CD4-positive, CD25-positive, alpha-beta regulatory T cell (primary cell): Measurements from ENCODE around the gene ZFPM1. TPM values are rescaled to one million over a fixed set of nuclear protein-coding genes. Genes with fewer than 3 reads are reported as not detected.

Experiments used
- ATAC-seq, 2 donors: fragments of 150-1000 bp; cut with Tn5 transposase; one replicate each; pipeline ENCODE4 v1.10.0; 2021; ENCODE audit warnings: low read depth in 2 of 2, moderate number of reproducible peaks in 2 of 2, moderate library complexity in 1 of 2
- DNase-seq, 3 donors: peaks; one replicate each; pipeline versions ENCODE4 v3.0.0 to v3.0.0-alpha.2; 2012 to 2022; ENCODE audit warnings: mixed read lengths in 1 of 3
- H3K27ac ChIP-seq: one replicate; pipeline ENCODE4 v1.7.0; 2013; ENCODE audit warnings: mild to moderate bottlenecking, low read length; ENCODE audit not compliant: insufficient read depth, poor library complexity, severe bottlenecking
- H3K27me3 ChIP-seq: one replicate; pipeline ENCODE4 v1.7.0; 2013; ENCODE audit warnings: low read length; ENCODE audit not compliant: control insufficient read depth, insufficient read depth
- H3K36me3 ChIP-seq: one replicate; pipeline ENCODE4 v1.7.0; 2013; ENCODE audit warnings: mild to moderate bottlenecking, low read length, moderate library complexity; ENCODE audit not compliant: control insufficient read depth, insufficient read depth
- H3K4me1 ChIP-seq: 2 replicates; pipeline ENCODE4 v1.7.0; 2013; ENCODE audit warnings: mild to moderate bottlenecking, low read length; ENCODE audit not compliant: insufficient read depth, control insufficient read depth, poor library complexity, severe bottlenecking
- H3K4me3 ChIP-seq: one replicate; pipeline ENCODE4 v1.7.0; 2013; ENCODE audit warnings: low read depth, mild to moderate bottlenecking, low read length, moderate library complexity
- H3K9me3 ChIP-seq, 2 experiments: 1 replicate in 1 of 2; 2 replicates in 1 of 2; pipeline ENCODE4 v1.7.0; 2013; ENCODE audit warnings: low read length in 2 of 2, mild to moderate bottlenecking in 1 of 2, moderate library complexity in 1 of 2; ENCODE audit not compliant: control insufficient read depth in 2 of 2
- H3K27ac Mint-ChIP-seq, 3 donors: one replicate each; pipeline ENCODE4 v1.8.0; 2020 to 2022; ENCODE audit warnings: mild to moderate bottlenecking in 3 of 3, mixed read lengths in 3 of 3, moderate library complexity in 2 of 3
- H3K27me3 Mint-ChIP-seq: one replicate; pipeline ENCODE4 v1.8.0; 2022; ENCODE audit warnings: mild to moderate bottlenecking, mixed read lengths
- H3K36me3 Mint-ChIP-seq: one replicate; pipeline ENCODE4 v1.8.0; 2020; ENCODE audit warnings: mixed read lengths
- H3K4me1 Mint-ChIP-seq, 4 donors: one replicate each; pipeline ENCODE4 v1.8.0; 2020 to 2022; ENCODE audit warnings: mixed read lengths in 4 of 4, mild to moderate bottlenecking in 1 of 4
- H3K4me3 Mint-ChIP-seq, 4 donors: one replicate each; pipeline ENCODE4 v1.8.0; 2020 to 2022; ENCODE audit warnings: mild to moderate bottlenecking in 4 of 4, mixed read lengths in 4 of 4, moderate library complexity in 3 of 4
- H3K9me3 Mint-ChIP-seq, 7 donors: one replicate each; pipeline ENCODE4 v1.8.0; 2020 to 2022; ENCODE audit warnings: mixed read lengths in 7 of 7, mild to moderate bottlenecking in 3 of 7, moderate library complexity in 2 of 7
- polyA plus RNA-seq, 4 donors: library from polyadenylated mRNA; unstranded; fragments of 300-500 nt; fragmentation: Illumina TruSeq; gene quantifications; one replicate each; pipeline ENCODE4 v1.2.3, GENCODE V29; 2021
- total RNA-seq: library from RNA; stranded (reverse); gene quantifications from one replicate; pipeline ENCODE4 v1.2.3, GENCODE V29; 2022

Gene ZFPM1
- total and polyA plus RNA-seq, 5 donors from 2014 or later: 0.07 to 30.2 (median 0.16) TPM

GRCh38 chr16:88461331-88462269 is 8.5 kb downstream of the ZFPM1 start:
- no peak for DNase-seq
- H3K4me1 Mint-ChIP-seq: peaks cover 6 to 91% (median 36%) of the 10 kb centered on the region in 4 donors

GRCh38 chr16:88462396-88462795 is 9.3 kb downstream of the ZFPM1 start:
- H3K27ac ChIP-seq: peak overlapping the region; percentile 41
- no peaks in the 10 kb centered on the region for H3K9me3 ChIP-seq
- ATAC-seq: no peak
- H3K36me3 Mint-ChIP-seq: no peaks in the 10 kb centered on the region
- peaks cover 0 to 2% (median 0%) of the 10 kb centered on the region in 7 donors for H3K9me3 Mint-ChIP-seq
- peak overlapping the region in 2 of 4 donors; percentile 44 to 64 for H3K4me3 Mint-ChIP-seq
- H3K4me1 ChIP-seq: peaks cover 92% of the 10 kb centered on the region
- no peak overlapping the region for H3K4me3 ChIP-seq
- peaks cover 7 to 91% (median 36%) of the 10 kb centered on the region in 4 donors for H3K4me1 Mint-ChIP-seq
- H3K27ac Mint-ChIP-seq: peak overlapping the region; percentile 51 to 94 (median 77)
- DNase-seq: no peak
- H3K27me3 ChIP-seq: no peaks in the 10 kb centered on the region
- no peaks in the 10 kb centered on the region for H3K27me3 Mint-ChIP-seq
- no peaks in the 10 kb centered on the region for H3K36me3 ChIP-seq

More at GRCh38 chr16:88461331-88462269, 8.5 kb downstream of the ZFPM1 start:
- peaks cover 92% of the 10 kb centered on the region for H3K4me1 ChIP-seq
- no peak for ATAC-seq
- Mint-ChIP-seq H3K27ac (peak overlapping the region; percentile 80 to 84 (median 83)), H3K36me3 (no peaks in the 10 kb centered on the region), H3K27me3 (no peaks in the 10 kb centered on the region), H3K9me3 (peaks cover 0 to 2% (median 0%) of the 10 kb centered on the region in 7 donors), H3K4me3 (peak overlapping the region in 3 of 4 donors; percentile 8 to 64 (median 33))
- H3K27ac ChIP-seq: peak overlapping the region; percentile 41
- no peak overlapping the region for H3K4me3 ChIP-seq
- no peaks in the 10 kb centered on the region for H3K36me3 ChIP-seq
- no peaks in the 10 kb centered on the region for H3K27me3 ChIP-seq
- H3K9me3 ChIP-seq: no peaks in the 10 kb centered on the region

DNA sequence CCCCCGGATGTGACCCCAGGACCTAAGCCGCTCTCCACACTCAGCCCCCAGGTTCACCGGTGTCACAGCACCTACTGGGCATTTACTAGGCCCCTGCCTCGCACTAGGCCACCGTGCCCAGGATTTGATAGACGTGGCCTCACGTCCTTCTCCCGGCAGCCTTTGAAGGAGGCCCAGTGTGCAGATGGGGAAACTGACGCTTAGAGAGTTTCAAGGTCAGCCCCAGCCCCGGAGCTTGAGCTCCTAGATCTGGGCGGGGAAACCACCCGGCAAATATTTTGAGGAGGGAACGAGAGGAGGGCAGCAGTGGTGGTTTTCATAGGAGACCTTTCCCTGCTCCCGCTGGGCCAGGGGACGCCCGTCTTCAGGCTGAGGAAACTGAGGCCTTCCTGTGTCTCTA is 10.3 kb downstream of the ZFPM1 start:
- Mint-ChIP-seq H3K36me3 (no peaks in the 10 kb centered on the region), H3K27ac (peak overlapping the region; percentile 40 to 77 (median 42)), H3K9me3 (peaks cover 0 to 2% (median 0%) of the 10 kb centered on the region in 7 donors)

DNA sequence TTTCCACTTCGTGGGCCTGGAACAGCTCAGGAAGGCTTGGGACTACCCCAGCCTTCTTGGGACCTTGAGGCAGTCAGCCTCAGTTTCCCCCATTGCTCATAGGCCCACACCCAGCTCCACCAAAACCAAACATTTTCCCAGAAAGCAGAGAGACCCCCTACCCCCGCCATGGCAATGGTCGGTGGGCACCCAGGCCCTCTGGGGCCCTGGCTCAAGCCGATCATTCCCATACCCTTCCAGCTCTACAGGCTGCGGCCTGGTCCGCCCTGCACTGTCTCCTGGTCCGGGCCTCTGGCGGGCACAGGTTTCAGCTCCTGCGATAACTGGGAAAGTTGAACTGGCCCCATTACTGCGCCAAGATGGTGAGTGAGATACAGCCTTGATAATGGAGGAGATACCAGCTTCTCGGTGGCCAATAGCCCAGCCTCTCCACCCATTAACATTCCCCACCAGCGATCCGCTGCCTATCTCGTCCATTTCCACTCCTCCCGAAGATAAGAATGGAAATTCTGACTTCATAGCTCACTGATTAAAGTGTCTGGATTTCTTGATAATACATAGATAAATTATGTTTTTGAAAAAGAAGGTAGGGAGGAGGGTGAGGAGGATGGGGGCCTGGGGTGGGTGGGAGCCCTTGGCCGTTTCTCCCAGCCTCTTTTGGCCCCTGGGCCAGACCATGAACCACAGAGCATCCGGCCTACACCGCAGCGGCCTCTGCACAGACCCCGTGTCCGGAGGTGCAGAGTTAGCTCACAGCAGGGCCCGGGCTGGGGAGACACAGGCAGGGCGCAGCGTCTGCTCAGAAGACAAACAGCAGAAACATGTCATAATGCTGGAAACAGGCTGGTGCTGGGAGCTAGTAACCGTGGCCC is 11.6 kb downstream of the ZFPM1 start:
- H3K27me3 ChIP-seq: no peaks in the 10 kb centered on the region
- Mint-ChIP-seq H3K36me3 (no peaks in the 10 kb centered on the region), H3K4me3 (peak overlapping the region; percentile 61 to 82 (median 68)), H3K9me3 (peaks cover 0 to 5% (median 0%) of the 10 kb centered on the region in 7 donors), H3K27ac (peak overlapping the region; percentile 88 to 97 (median 94)), H3K4me1 (peaks cover 11 to 90% (median 33%) of the 10 kb centered on the region in 4 donors), H3K27me3 (no peaks in the 10 kb centered on the region)
- H3K4me1 ChIP-seq: peaks cover 92% of the 10 kb centered on the region
- H3K9me3 ChIP-seq: no peaks in the 10 kb centered on the region
- peak overlapping the region; percentile 80 for H3K27ac ChIP-seq
- ATAC-seq (peak in 1 of 2 donors; percentile 25), DNase-seq (peak in 1 of 3 donors; percentile 48)
- H3K36me3 ChIP-seq: no peaks in the 10 kb centered on the region
- no peak overlapping the region for H3K4me3 ChIP-seq

More for the DNA sequence above, 10.3 kb downstream of the ZFPM1 start:
- Histone ChIP-seq H3K36me3 (no peaks in the 10 kb centered on the region), H3K27me3 (no peaks in the 10 kb centered on the region), H3K27ac (peak overlapping the region; percentile 14), H3K9me3 (no peaks in the 10 kb centered on the region), H3K4me3 (no peak overlapping the region), H3K4me1 (peaks cover 92% of the 10 kb centered on the region)
- ATAC-seq (no peak), DNase-seq (no peak)
- Mint-ChIP-seq H3K4me1 (peaks cover 7 to 89% (median 33%) of the 10 kb centered on the region in 4 donors), H3K4me3 (no peak overlapping the region), H3K27me3 (no peaks in the 10 kb centered on the region)

DNA sequence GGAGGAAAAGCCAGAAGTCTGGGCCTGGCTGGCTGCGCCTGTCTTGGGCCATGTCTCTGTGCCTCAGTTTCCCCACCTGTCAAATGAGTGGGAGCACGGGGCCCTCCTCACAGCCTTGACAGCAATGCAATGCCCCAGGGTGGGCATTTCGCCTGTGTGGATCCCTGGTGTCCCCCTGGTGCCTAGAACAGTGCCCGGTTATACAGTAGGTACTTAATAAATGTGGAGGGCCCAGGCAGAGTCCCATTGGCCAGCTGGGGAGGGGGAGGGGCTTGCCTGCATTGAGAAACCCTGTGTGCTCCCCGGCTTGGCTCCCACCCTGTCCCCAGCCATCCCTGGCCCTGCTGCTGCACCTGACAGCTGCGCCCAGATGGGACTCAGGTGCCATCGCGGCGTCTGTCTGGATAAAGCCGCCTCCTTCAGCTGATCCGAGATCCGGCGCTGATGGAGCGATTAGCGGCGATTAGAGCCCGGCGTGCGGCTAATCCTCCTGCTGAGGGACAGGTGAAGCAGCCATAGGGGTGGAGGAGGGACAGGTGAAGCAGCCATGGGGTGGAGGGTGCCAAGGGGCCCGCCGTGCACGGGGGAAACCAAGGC is 12.4 kb downstream of the ZFPM1 start:
- Histone ChIP-seq H3K27me3 (no peaks in the 10 kb centered on the region), H3K9me3 (no peaks in the 10 kb centered on the region), H3K36me3 (no peaks in the 10 kb centered on the region), H3K27ac (peak overlapping the region; percentile 80), H3K4me1 (peaks cover 91% of the 10 kb centered on the region), H3K4me3 (no peak overlapping the region)
- ATAC-seq (no peak), DNase-seq (no peak)
- H3K9me3 Mint-ChIP-seq: peaks cover 0 to 8% (median 0%) of the 10 kb centered on the region in 7 donors
- peaks cover 5% of the 10 kb centered on the region for H3K27me3 Mint-ChIP-seq
- H3K4me1 Mint-ChIP-seq: peaks cover 12 to 89% (median 34%) of the 10 kb centered on the region in 4 donors
- peak overlapping the region; percentile 88 to 94 (median 93) for H3K27ac Mint-ChIP-seq
- H3K36me3 Mint-ChIP-seq: no peaks in the 10 kb centered on the region
- H3K4me3 Mint-ChIP-seq: peak overlapping the region; percentile 64 to 93 (median 76)

- peak overlapping the region; percentile 80 for H3K27ac ChIP-seq
Observed at GRCh38 chr16:88466175-88466862, 13.2 kb downstream of the ZFPM1 start.

More at GRCh38 chr16:88466175-88466862, 13.2 kb downstream of the ZFPM1 start:
- peak in 1 of 3 donors; percentile 61 for DNase-seq
- no peaks in the 10 kb centered on the region for H3K36me3 Mint-ChIP-seq
- peak overlapping the region; percentile 13 for H3K4me3 ChIP-seq
- H3K9me3 ChIP-seq: no peaks in the 10 kb centered on the region
- no peaks in the 10 kb centered on the region for H3K36me3 ChIP-seq
- peaks cover 10% of the 10 kb centered on the region for H3K27me3 Mint-ChIP-seq
- no peaks in the 10 kb centered on the region for H3K27me3 ChIP-seq
- peak in 1 of 2 donors; percentile 32 for ATAC-seq
- H3K4me1 ChIP-seq: peaks cover 90% of the 10 kb centered on the region
- peak overlapping the region; percentile 88 to 94 (median 93) for H3K27ac Mint-ChIP-seq
- peaks cover 12 to 93% (median 35%) of the 10 kb centered on the region in 4 donors for H3K4me1 Mint-ChIP-seq
- H3K9me3 Mint-ChIP-seq: peaks cover 0 to 8% (median 0%) of the 10 kb centered on the region in 7 donors
- peak overlapping the region; percentile 64 to 93 (median 72) for H3K4me3 Mint-ChIP-seq
